A549 (cell line): Measurements from ENCODE around the gene ASXL2. TPM values are rescaled to one million over a fixed set of nuclear protein-coding genes. Genes with fewer than 3 reads are reported as not detected.
"Not testable (repeated sequence)": the region's sequence is repeated elsewhere in the genome, so short reads cannot be mapped to it uniquely, and the experiment has no call there.

ENCODE experiments used
- ATAC-seq, 2 experiments: fragments of 200-7000 bp in 1 of 2; fragments of >200 bp in 1 of 2; cut with Nextera tagmentation in 1 of 2; cut with Tn5 transposase in 1 of 2; 3 replicates each; pipeline versions ENCODE4 v1.8.0 to v1.9.1; 2018 to 2020; ENCODE audit warnings: mild to moderate bottlenecking in 1 of 2, moderate library complexity in 1 of 2
- CTCF ChIA-PET: fragments of 300-600 bp; sonication (Branson Sonifier 250); formaldehyde crosslinking; extraction: SDS; loops from one replicate; lab custom pipeline; 2021; ENCODE audit warnings: antibody characterized with exemption, inconsistent platforms; lab: Yijun Ruan, JAX
- POLR2A ChIA-PET: fragments of 350-600 bp; formaldehyde crosslinking; extraction: SDS; loops from one replicate; lab custom pipeline; 2021; ENCODE audit warnings: antibody characterized with exemption, inconsistent platforms; lab: Yijun Ruan, JAX
- DNase-seq, 2 experiments: peaks; one replicate each; pipeline versions ENCODE4 v3.0.0 to v3.0.0-alpha.2; 2011 to 2016; ENCODE audit warnings: low read depth in 1 of 2, low spot score in 1 of 2
- FAIRE-seq: peaks from 2 replicates; lab custom pipeline; 2011; peaks lifted over from hg19 to GRCh38; lab: Jason Lieb, UNC
- H3K27ac ChIP-seq, 2 experiments: fragments of >200 bp; sonication (Bioruptor Twin); formaldehyde crosslinking; 3 replicates each; pipeline ENCODE4 v1.5.1; 2016 to 2017
- H3K4me1 ChIP-seq: fragments of >200 bp; sonication (Bioruptor Twin); formaldehyde crosslinking; 3 replicates; pipeline ENCODE4 v1.6.1; 2016
- H3K4me2 ChIP-seq: fragments of >200 bp; sonication (Bioruptor Twin); formaldehyde crosslinking; 3 replicates; pipeline ENCODE4 v1.6.1; 2016
- H3K4me3 ChIP-seq: fragments of >200 bp; sonication (Bioruptor Twin); formaldehyde crosslinking; 3 replicates; pipeline ENCODE4 v1.5.1; 2016
- H3K9me3 ChIP-seq: fragments of >200 bp; sonication (Bioruptor Twin); formaldehyde crosslinking; 3 replicates; pipeline ENCODE4 v1.6.1; 2016
- CEBPB ChIP-seq, 2 experiments: fragments of >200 bp in 1 of 2; sonication (Bioruptor Twin) in 1 of 2; formaldehyde crosslinking in 1 of 2; IDR thresholded peaks; 2 replicates each; pipeline ENCODE4 v1.6.1; 2012 to 2016
- EHMT2 ChIP-seq: fragments of 200-600 bp; sonication (generic); IDR thresholded peaks from 2 replicates; pipeline ENCODE4 v1.6.1; 2016; ENCODE audit warnings: antibody characterized with exemption, low read depth, mild to moderate bottlenecking, moderate library complexity
- ESRRA ChIP-seq: fragments of 150-350 bp; IDR thresholded peaks from 2 replicates; pipeline ENCODE4 v1.6.1; 2014; ENCODE audit warnings: mild to moderate bottlenecking, low read length, borderline replicate concordance
- KDM1A ChIP-seq: fragments of 200-600 bp; sonication (generic); IDR thresholded peaks from 2 replicates; pipeline ENCODE4 v1.6.1; 2016; ENCODE audit warnings: low read depth, mild to moderate bottlenecking
- MAFK ChIP-seq: fragments of 450-650 bp; IDR thresholded peaks from 2 replicates; pipeline ENCODE4 v1.6.1; 2014; ENCODE audit not compliant: partially characterized antibody
- PHF8 ChIP-seq: fragments of 200-600 bp; sonication (generic); IDR thresholded peaks from 2 replicates; pipeline ENCODE4 v1.6.1; 2016; ENCODE audit warnings: low read depth, mild to moderate bottlenecking, antibody characterized with exemption, moderate library complexity, borderline replicate concordance
- POLR2AphosphoS2 ChIP-seq: conservative IDR thresholded peaks from 2 replicates; pipeline ENCODE4 v1.6.1; 2012; ENCODE audit warnings: low read length, improper control_type of control experiment, inconsistent platforms
- RAD21 ChIP-seq, 2 experiments: fragments of >200 bp in 1 of 2; sonication (Bioruptor Twin) in 1 of 2; formaldehyde crosslinking in 1 of 2; IDR thresholded peaks in 1 of 2; conservative IDR thresholded peaks in 1 of 2; 2 replicates in 1 of 2; 3 replicates in 1 of 2; pipeline ENCODE4 v1.6.1; 2012 to 2018; ENCODE audit warnings: inconsistent platforms in 1 of 2
- RARB ChIP-seq: fragments of 250-450 bp; sonication (Bioruptor Pico); IDR thresholded peaks from 2 replicates; pipeline ENCODE4 v1.8.0; 2021; ENCODE audit warnings: mild to moderate bottlenecking, moderate library complexity
- SMC3 ChIP-seq: fragments of >200 bp; sonication (Bioruptor Twin); formaldehyde crosslinking; IDR thresholded peaks from 3 replicates; pipeline ENCODE4 v1.6.1; 2018; ENCODE audit warnings: inconsistent platforms
- TP53 ChIP-seq: fragments of 250-450 bp; sonication (Bioruptor Pico); IDR thresholded peaks from 2 replicates; pipeline ENCODE4 v1.5.0; 2021; ENCODE audit warnings: mild to moderate bottlenecking, moderate library complexity
- ZNF302 ChIP-seq: fragments of 250-450 bp; sonication (Bioruptor Pico); IDR thresholded peaks from 2 replicates; pipeline ENCODE4 v1.9.0; 2021; ENCODE audit warnings: inconsistent platforms, mild to moderate bottlenecking, moderate library complexity
- WGBS: methylation state at CpG from one replicate; pipeline ENCODE4 v1.1.6; 2017; ENCODE audit errors: missing lambda C conversion rate; 5-methylcytosine and 5-hydroxymethylcytosine counted together
- polyA plus RNA-seq, 4 experiments: library from polyadenylated mRNA; depleted of rRNA in 3 of 4; stranded (reverse); fragments of >200 nt; fragmentation: RNase III in 1 of 4; extraction: RNeasy Plus Mini Kit Qiagen cat#74134 plus additional on column Dnase treatment in 1 of 4; gene quantifications; 2 replicates in 3 of 4; 3 replicates in 1 of 4; pipeline ENCODE4 v1.2.3, GENCODE V29; 2011 to 2017
- TF ChIP-seq, protein P1 (sequence below): fragments of 250-450 bp; sonication (Bioruptor Pico); IDR thresholded peaks from 2 replicates; pipeline ENCODE4 v1.5.0; 2021; ENCODE audit warnings: mild to moderate bottlenecking, moderate library complexity, borderline replicate concordance
- TF ChIP-seq, protein P2 (sequence below): fragments of >200 bp; sonication (Bioruptor Twin); formaldehyde crosslinking; IDR thresholded peaks from 2 replicates; pipeline ENCODE4 v1.6.1; 2016
- TF ChIP-seq, protein P3 (sequence below): fragments of 450-650 bp; IDR thresholded peaks from 2 replicates; pipeline ENCODE4 v1.6.1; 2014; ENCODE audit warnings: antibody characterized with exemption
- TF ChIP-seq, protein P4 (sequence below): IDR thresholded peaks from 2 replicates; pipeline ENCODE4 v1.6.1; 2012
- TF ChIP-seq, protein P5 (sequence below): fragments of >200 bp; sonication (Bioruptor Twin); formaldehyde crosslinking; IDR thresholded peaks from 3 replicates; pipeline ENCODE4 v1.5.1; 2016

ASXL2 gene
- polyA plus RNA-seq, 2 of the 4 experiments (the other 2 are of a cell fraction), result 10.3 to 26.4 TPM

DNA sequence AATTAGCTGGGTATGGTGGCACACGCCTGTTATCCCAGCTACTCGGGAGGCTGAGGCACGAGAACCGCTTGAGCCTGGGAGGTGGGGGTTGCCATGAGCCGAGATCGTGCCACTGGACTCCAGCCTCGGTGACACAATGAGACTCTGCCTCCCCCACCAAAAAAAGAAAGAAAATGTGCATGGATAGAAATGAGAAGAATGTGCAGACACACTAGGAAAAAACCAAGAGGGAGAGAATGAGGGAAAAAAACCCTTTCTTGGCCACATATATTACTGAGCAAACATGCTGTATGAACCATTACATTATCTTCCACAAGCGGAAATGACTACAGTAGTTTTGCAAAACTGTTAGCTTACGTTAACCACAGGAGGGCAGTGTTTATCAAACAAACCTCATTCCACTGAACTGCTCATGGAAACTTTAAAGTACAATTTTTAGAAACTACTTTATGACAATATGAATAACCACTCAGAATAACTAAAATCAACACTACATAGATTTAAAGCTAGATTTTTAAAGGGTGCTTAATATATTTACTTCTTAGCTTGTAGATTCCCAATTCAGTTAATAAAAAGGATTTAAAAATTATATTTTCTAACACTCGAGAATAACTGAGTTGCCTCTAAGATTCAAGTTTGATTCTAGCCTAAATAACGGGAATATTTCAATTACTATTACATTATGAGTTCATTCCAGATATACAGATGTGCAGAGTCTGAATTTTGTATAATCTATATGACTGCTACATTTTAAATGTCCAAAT is 26.4 kb downstream of the ASXL2 start:
- FAIRE-seq (peak; percentile 99), DNase-seq (peak; percentile 68 to 87), ATAC-seq (peak; percentile 93 to 94)
- WGBS, result 13% methylated on average over 11 of the region's 11 CpGs
- CTCF ChIA-PET, result interaction anchor here (0.6 to 7.6 kb wide), 52 partner anchors 14 to 542 kb away, joined by 3 to 130 read pairs (median 4); partner anchors contain the start of genes ASXL2 and KIF3C
- H3K4me1 ChIP-seq, result peaks cover 15% of the 10 kb centered on the region; the same call in 2 of the 3 replicates
- peak; percentile 86 to 87 for TF ChIP-seq RAD21 (conservative IDR thresholded peaks at IDR 0.05 in 1 of 2, IDR thresholded peaks at IDR 0.05 in 1 of 2)
- no peak for TF ChIP-seq RARB (CRISPR knock-in tag)
- TF ChIP-seq CEBPB (IDR thresholded peaks at IDR 0.05), result peak; percentile 20 to 64; a peak in 2 of 4 replicates
- no peak for TF ChIP-seq EHMT2
- no peak for TF ChIP-seq MAFK
- no peak for TF ChIP-seq TP53 (CRISPR knock-in tag)
- TF ChIP-seq, protein P1, sequence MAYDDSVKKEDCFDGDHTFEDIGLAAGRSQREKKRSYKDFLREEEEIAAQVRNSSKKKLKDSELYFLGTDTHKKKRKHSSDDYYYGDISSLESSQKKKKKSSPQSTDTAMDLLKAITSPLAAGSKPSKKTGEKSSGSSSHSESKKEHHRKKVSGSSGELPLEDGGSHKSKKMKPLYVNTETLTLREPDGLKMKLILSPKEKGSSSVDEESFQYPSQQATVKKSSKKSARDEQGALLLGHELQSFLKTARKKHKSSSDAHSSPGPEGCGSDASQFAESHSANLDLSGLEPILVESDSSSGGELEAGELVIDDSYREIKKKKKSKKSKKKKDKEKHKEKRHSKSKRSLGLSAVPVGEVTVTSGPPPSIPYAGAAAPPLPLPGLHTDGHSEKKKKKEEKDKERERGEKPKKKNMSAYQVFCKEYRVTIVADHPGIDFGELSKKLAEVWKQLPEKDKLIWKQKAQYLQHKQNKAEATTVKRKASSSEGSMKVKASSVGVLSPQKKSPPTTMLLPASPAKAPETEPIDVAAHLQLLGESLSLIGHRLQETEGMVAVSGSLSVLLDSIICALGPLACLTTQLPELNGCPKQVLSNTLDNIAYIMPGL (CRISPR knock-in tag), result no peak
- no peak for TF ChIP-seq PHF8
- TF ChIP-seq ZNF302 (CRISPR knock-in tag), result no peak
- no peak for TF ChIP-seq POLR2AphosphoS2
- TF ChIP-seq SMC3, result peak; percentile 84
- TF ChIP-seq, protein P2, sequence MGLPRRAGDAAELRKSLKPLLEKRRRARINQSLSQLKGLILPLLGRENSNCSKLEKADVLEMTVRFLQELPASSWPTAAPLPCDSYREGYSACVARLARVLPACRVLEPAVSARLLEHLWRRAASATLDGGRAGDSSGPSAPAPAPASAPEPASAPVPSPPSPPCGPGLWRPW, result no peak
- no peak for TF ChIP-seq KDM1A
- TF ChIP-seq, protein P3, sequence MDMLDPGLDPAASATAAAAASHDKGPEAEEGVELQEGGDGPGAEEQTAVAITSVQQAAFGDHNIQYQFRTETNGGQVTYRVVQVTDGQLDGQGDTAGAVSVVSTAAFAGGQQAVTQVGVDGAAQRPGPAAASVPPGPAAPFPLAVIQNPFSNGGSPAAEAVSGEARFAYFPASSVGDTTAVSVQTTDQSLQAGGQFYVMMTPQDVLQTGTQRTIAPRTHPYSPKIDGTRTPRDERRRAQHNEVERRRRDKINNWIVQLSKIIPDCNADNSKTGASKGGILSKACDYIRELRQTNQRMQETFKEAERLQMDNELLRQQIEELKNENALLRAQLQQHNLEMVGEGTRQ, result no peak
- TF ChIP-seq, protein P4, sequence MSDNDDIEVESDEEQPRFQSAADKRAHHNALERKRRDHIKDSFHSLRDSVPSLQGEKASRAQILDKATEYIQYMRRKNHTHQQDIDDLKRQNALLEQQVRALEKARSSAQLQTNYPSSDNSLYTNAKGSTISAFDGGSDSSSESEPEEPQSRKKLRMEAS, result peak; percentile 40; the same call in 1 of the 2 replicates
- no peak for TF ChIP-seq ESRRA
- TF ChIP-seq, protein P5, sequence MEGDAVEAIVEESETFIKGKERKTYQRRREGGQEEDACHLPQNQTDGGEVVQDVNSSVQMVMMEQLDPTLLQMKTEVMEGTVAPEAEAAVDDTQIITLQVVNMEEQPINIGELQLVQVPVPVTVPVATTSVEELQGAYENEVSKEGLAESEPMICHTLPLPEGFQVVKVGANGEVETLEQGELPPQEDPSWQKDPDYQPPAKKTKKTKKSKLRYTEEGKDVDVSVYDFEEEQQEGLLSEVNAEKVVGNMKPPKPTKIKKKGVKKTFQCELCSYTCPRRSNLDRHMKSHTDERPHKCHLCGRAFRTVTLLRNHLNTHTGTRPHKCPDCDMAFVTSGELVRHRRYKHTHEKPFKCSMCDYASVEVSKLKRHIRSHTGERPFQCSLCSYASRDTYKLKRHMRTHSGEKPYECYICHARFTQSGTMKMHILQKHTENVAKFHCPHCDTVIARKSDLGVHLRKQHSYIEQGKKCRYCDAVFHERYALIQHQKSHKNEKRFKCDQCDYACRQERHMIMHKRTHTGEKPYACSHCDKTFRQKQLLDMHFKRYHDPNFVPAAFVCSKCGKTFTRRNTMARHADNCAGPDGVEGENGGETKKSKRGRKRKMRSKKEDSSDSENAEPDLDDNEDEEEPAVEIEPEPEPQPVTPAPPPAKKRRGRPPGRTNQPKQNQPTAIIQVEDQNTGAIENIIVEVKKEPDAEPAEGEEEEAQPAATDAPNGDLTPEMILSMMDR, result peak; percentile 97
- no peaks in the 10 kb centered on the region for H3K9me3 ChIP-seq
- POLR2A ChIA-PET, result interaction anchor here (0.6 to 1.9 kb wide), 2 partner anchors 9 to 27 kb away, joined by 4 to 11 read pairs; partner anchors contain the start of gene ASXL2
- H3K4me3 ChIP-seq, result 0 out of 3 replicates have a peak overlapping the region, but pooled peaks have one; percentile 16
- peak overlapping the region; percentile 62 to 86 for H3K27ac ChIP-seq
- H3K4me2 ChIP-seq, result peak overlapping the region; percentile 70

DNA sequence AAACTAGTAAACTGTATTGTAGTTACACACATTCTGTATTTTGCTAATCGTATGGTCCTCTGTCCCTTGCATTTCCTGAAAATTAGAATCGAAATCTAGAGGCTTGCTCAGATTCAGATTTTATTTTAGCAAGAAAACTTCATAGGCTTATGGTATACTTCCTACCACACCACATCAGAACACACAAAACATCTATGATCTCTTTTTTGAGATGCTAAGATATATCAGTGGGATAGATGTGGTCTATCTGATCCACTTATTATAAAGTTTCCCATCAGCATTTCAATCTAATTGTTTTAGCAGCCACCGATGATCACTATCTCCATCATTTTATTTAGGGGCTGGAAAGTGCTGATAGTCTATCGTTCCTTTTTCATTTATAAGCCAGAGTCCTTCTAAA is 27.9 kb downstream of the ASXL2 start:
- ATAC-seq, H3K4me2 ChIP-seq, H3K4me3 ChIP-seq, DNase-seq, H3K9me3 ChIP-seq, POLR2A ChIA-PET, H3K27ac ChIP-seq: not testable (repeated sequence)
- WGBS, result 73% methylated on average over 4 of the region's 4 CpGs
- FAIRE-seq, result peak; percentile 72
- CTCF ChIA-PET, result interaction anchor here (1.7 to 7.6 kb wide), 3 partner anchors 12 to 122 kb away, joined by 4 to 130 read pairs (median 80); no protein-coding TSS in a partner anchor
- H3K4me1 ChIP-seq, result peaks cover 15% of the 10 kb centered on the region; the same call in 2 of the 3 replicates

DNA sequence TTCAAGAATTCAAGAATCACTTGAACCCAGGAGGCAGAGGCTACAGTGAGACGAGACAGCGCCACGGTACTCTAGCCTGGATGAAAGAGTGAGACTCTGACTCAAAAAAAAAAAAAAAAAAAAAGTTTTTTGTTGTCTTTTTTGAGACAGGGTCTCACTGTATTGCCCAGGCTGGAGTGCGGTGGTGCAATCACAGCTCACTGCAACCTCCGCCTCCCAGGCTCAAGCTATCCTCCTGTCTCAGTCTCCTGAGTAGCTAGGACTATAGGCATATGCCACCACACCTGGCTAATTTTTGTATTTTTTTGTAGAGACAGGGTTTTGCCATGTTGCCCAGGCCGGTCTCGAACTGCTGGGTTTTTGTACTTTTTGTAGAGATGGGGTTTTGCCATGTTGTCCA is 28.9 kb downstream of the ASXL2 start:
- H3K9me3 ChIP-seq, DNase-seq, H3K27ac ChIP-seq, ATAC-seq, H3K4me3 ChIP-seq, POLR2A ChIA-PET, H3K4me2 ChIP-seq, FAIRE-seq: not testable (repeated sequence)
- H3K4me1 ChIP-seq, result peaks cover 19% of the 10 kb centered on the region; the same call in 2 of the 3 replicates
- CTCF ChIA-PET, result interaction anchor here (0.6 to 1.0 kb wide), 4 partner anchors 11 to 102 kb away, joined by 3 to 4 read pairs (median 3); no protein-coding TSS in a partner anchor
- WGBS, result 95% methylated on average over 7 of the region's 7 CpGs
